A549 (cell line): Measurements from ENCODE around the gene SPDYE18.
"Not testable (repeated sequence)": the region's sequence is repeated elsewhere in the genome, so short reads cannot be mapped to it uniquely, and the experiment has no call there.

Experiments
- CHD2 ChIP-seq: fragments of 150-350 bp; IDR thresholded peaks from 2 replicates; pipeline ENCODE4 v1.6.1; 2014; ENCODE audit warnings: low read length; ENCODE audit not compliant: partially characterized antibody
- CHD4 ChIP-seq: fragments of 200-600 bp; sonication (generic); IDR thresholded peaks from 2 replicates; pipeline ENCODE4 v1.6.1; 2016; ENCODE audit warnings: antibody characterized with exemption, mild to moderate bottlenecking, borderline replicate concordance
- MYC ChIP-seq: IDR thresholded peaks from 2 replicates; pipeline ENCODE4 v1.6.1; 2012; ENCODE audit warnings: mild to moderate bottlenecking, inconsistent platforms, low read length, improper control_type of control experiment, borderline replicate concordance
- NPAS2 ChIP-seq: fragments of 250-450 bp; sonication (Bioruptor Pico); IDR thresholded peaks from 2 replicates; pipeline ENCODE4 v1.8.0; 2022; ENCODE audit warnings: mild to moderate bottlenecking, moderate library complexity, borderline replicate concordance
- TF ChIP-seq, protein P1 (sequence below): fragments of 200-600 bp; sonication (generic); IDR thresholded peaks from 2 replicates; pipeline ENCODE4 v1.6.1; 2016; ENCODE audit warnings: antibody characterized with exemption, mild to moderate bottlenecking, moderate library complexity
- TF ChIP-seq, protein P2 (sequence below): fragments of 250-450 bp; sonication (Bioruptor Pico); IDR thresholded peaks from 2 replicates; pipeline ENCODE4 v1.5.0; 2021; ENCODE audit warnings: mild to moderate bottlenecking, moderate library complexity, borderline replicate concordance
- TF ChIP-seq, protein P3 (sequence below): IDR thresholded peaks from 2 replicates; pipeline ENCODE4 v1.6.1; 2012; ENCODE audit warnings: low read depth, borderline replicate concordance
- TF ChIP-seq, protein P4 (sequence below): fragments of >200 bp; sonication (Bioruptor Twin); formaldehyde crosslinking; IDR thresholded peaks from 3 replicates; pipeline ENCODE4 v1.5.1; 2016

- TF ChIP-seq, protein P1, sequence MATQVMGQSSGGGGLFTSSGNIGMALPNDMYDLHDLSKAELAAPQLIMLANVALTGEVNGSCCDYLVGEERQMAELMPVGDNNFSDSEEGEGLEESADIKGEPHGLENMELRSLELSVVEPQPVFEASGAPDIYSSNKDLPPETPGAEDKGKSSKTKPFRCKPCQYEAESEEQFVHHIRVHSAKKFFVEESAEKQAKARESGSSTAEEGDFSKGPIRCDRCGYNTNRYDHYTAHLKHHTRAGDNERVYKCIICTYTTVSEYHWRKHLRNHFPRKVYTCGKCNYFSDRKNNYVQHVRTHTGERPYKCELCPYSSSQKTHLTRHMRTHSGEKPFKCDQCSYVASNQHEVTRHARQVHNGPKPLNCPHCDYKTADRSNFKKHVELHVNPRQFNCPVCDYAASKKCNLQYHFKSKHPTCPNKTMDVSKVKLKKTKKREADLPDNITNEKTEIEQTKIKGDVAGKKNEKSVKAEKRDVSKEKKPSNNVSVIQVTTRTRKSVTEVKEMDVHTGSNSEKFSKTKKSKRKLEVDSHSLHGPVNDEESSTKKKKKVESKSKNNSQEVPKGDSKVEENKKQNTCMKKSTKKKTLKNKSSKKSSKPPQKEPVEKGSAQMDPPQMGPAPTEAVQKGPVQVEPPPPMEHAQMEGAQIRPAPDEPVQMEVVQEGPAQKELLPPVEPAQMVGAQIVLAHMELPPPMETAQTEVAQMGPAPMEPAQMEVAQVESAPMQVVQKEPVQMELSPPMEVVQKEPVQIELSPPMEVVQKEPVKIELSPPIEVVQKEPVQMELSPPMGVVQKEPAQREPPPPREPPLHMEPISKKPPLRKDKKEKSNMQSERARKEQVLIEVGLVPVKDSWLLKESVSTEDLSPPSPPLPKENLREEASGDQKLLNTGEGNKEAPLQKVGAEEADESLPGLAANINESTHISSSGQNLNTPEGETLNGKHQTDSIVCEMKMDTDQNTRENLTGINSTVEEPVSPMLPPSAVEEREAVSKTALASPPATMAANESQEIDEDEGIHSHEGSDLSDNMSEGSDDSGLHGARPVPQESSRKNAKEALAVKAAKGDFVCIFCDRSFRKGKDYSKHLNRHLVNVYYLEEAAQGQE = not testable (repeated sequence)
- TF ChIP-seq CHD2; NPAS2 (CRISPR knock-in tag); CHD4; MYC: not testable (repeated sequence)
- TF ChIP-seq, protein P2, sequence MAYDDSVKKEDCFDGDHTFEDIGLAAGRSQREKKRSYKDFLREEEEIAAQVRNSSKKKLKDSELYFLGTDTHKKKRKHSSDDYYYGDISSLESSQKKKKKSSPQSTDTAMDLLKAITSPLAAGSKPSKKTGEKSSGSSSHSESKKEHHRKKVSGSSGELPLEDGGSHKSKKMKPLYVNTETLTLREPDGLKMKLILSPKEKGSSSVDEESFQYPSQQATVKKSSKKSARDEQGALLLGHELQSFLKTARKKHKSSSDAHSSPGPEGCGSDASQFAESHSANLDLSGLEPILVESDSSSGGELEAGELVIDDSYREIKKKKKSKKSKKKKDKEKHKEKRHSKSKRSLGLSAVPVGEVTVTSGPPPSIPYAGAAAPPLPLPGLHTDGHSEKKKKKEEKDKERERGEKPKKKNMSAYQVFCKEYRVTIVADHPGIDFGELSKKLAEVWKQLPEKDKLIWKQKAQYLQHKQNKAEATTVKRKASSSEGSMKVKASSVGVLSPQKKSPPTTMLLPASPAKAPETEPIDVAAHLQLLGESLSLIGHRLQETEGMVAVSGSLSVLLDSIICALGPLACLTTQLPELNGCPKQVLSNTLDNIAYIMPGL (CRISPR knock-in tag) = not testable (repeated sequence)
- TF ChIP-seq, protein P3, sequence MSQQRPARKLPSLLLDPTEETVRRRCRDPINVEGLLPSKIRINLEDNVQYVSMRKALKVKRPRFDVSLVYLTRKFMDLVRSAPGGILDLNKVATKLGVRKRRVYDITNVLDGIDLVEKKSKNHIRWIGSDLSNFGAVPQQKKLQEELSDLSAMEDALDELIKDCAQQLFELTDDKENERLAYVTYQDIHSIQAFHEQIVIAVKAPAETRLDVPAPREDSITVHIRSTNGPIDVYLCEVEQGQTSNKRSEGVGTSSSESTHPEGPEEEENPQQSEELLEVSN = not testable (repeated sequence)
- TF ChIP-seq, protein P4, sequence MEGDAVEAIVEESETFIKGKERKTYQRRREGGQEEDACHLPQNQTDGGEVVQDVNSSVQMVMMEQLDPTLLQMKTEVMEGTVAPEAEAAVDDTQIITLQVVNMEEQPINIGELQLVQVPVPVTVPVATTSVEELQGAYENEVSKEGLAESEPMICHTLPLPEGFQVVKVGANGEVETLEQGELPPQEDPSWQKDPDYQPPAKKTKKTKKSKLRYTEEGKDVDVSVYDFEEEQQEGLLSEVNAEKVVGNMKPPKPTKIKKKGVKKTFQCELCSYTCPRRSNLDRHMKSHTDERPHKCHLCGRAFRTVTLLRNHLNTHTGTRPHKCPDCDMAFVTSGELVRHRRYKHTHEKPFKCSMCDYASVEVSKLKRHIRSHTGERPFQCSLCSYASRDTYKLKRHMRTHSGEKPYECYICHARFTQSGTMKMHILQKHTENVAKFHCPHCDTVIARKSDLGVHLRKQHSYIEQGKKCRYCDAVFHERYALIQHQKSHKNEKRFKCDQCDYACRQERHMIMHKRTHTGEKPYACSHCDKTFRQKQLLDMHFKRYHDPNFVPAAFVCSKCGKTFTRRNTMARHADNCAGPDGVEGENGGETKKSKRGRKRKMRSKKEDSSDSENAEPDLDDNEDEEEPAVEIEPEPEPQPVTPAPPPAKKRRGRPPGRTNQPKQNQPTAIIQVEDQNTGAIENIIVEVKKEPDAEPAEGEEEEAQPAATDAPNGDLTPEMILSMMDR = not testable (repeated sequence)
Observed at GRCh38 chr7:77079624-77080023, 17.3 kb upstream of the SPDYE18 start.
